ENCODE measurements around the gene MCRIP2. TPM values are rescaled to one million over a fixed set of nuclear protein-coding genes. Genes with fewer than 3 reads are reported as not detected.

The MCRIP2 gene
- total RNA-seq, 1 experiment from 2014 or later: 83.1 TPM

DNA sequence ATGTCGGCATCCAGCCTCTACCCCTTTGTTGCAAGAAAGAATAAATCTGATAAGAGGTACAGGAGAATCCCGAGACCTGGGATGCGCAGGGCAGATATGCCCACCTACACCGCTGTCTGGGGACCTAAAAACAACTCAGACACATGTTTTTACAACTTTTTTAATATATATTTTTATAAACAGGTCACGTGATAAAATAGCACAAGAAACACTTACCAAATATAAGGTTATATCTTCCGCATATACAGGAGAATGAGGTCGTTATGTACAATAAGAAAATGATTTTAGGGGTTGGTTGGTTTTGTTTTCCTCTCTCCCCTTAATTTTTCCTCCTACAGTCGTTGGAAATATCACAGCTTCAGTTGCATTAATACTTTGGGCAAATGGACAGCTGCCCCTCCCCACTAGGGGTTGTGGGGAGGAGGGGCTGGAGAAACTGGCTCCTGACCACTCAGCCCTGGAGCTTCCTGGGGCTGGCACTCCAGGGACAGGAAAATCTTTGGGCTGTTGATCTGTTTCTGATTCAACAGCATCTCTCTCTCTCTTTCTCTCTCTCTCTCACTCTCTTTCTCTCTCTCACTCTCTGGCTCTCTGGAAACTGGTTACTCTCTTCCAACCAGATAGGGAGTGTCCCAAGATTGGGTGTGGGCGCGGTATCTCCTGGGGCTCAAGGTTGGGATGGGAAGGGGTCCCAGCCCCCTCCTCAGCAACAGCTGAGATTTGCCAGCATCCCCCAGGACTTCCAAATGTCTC lies 50.9 kb downstream of the MCRIP2 start:
- Histone ChIP-seq H3K36me3 (replicated peaks; ENCODE audit: control insufficient read depth, insufficient read depth, low read length) (no peaks in the 10 kb centered on the region), H3K27me3 (ENCODE audit: control insufficient read depth, insufficient read depth, low read length) (peaks cover 53% of the 10 kb centered on the region), H3K4me3 (ENCODE audit: insufficient read depth, low read depth, low read length) (no peak overlapping the region)
- DNase-seq: peak; percentile 58

DNA sequence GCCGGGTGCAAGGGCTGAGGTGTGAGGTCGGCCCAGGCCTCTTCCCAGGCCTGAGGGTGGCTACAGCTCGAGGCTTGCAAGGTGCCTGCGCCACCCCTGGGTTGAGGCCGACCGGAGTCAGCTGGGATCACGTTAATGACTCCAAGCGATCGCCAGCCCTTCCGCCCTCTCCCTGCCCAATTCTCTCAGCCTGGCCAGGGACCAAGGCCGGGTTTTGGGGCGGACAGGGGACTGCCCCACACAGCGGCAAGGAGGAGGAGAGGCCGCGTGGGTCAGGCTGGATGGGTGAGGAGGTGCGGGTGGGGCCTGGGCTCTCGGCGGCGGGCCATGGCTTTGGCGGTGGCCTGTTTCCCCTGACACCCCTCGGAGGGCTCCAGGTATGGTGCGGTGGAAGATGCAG lies 51.7 kb downstream of the MCRIP2 start:
- no peak for DNase-seq
- H3K36me3 ChIP-seq (replicated peaks; ENCODE audit: control insufficient read depth, insufficient read depth, low read length): no peaks in the 10 kb centered on the region
- peaks cover 56% of the 10 kb centered on the region for H3K27me3 ChIP-seq (ENCODE audit: control insufficient read depth, insufficient read depth, low read length)
- H3K4me3 ChIP-seq (ENCODE audit: insufficient read depth, low read depth, low read length): peak overlapping the region; percentile 53; the same call in 1 of the 2 replicates

DNA sequence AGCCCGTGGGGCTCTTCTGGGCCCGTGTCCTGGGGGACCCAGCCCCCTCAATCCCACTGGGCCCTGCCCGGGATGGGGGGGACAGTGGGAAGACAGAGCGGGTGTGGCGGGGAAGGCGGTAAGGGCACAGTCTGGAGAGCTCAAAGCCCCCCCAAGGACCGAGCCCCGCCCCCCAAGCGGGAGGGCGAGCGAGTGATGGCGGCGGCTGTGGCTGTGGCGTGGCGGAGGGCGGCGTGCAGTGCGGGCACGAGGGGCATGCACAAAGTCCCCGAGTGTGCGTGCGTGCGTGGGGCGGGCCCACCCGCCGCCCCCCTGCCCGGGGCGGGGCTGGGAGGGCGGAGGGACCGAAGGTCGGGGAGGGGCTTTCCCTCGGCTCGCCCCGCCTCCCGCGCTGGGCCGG lies 52.1 kb downstream of the MCRIP2 start:
- peak overlapping the region; percentile 53 for H3K4me3 ChIP-seq (ENCODE audit: insufficient read depth, low read depth, low read length)
- no peaks in the 10 kb centered on the region for H3K36me3 ChIP-seq (replicated peaks; ENCODE audit: control insufficient read depth, insufficient read depth, low read length)
- H3K27me3 ChIP-seq (ENCODE audit: control insufficient read depth, insufficient read depth, low read length): peaks cover 57% of the 10 kb centered on the region
- peak; percentile 84 for DNase-seq

DNA sequence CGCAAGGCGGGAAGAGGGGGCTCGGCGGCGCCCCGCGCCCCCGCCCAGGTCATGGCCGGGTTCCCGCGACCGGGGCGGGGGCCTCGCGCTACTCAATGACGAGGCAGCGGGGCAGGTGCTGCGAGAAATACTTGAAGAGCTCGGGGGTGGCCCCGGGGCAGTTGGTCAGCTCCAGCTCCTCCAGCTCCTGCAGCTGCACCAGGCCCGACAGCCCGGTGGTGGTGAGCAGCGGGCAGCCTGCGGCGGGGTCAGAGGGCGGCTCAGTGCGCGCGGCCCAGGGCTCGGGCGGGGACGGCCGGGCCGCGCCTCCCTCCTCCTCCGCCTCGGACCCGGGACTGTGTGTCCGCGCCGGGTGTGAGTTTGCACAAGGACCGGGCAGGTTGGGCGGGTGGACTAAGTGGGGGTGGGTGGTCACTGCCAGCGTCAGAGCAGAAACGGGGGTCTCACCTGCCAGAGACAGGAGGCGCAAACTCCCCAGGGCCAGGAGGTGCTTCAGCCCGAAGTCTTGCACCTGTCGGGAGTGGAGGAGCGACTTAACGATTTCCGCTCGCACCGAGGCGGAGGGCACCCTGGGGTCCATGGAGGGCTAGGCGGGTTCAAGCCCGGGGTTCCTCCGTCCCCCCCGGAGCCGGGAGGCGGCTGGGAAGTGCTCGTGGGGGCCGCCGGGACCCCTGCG lies 52.7 kb downstream of the MCRIP2 start:
- Histone ChIP-seq H3K4me3 (ENCODE audit: insufficient read depth, low read depth, low read length) (peak overlapping the region; percentile 53), H3K36me3 (replicated peaks; ENCODE audit: control insufficient read depth, insufficient read depth, low read length) (no peaks in the 10 kb centered on the region), H3K27me3 (ENCODE audit: control insufficient read depth, insufficient read depth, low read length) (peaks cover 62% of the 10 kb centered on the region)
- peak; percentile 90 for DNase-seq

DNA sequence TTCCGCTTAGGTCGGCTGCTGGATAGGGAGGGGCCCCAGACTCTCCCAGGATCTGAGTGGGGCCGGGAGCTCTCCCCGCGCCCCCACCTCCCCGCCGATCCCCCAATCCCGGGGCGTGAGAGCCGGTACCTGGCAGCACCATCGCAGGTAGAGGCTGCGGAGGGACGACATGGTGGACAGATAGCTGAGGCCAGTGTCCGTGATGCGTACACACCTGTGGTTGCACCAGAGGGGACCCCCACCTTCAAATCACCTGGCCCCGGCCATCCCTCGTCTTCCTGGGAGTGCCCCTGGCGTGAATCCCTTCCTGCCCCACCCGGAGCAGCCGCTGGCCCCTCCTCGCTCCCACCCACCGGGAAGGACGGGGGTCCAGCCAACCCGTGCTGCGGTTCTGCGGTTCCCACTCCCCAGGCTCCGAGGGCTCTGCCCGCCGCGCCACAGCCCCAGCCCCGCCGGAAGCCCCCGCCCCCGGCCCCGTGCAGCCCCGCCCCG lies 53.3 kb downstream of the MCRIP2 start:
- H3K36me3 ChIP-seq (replicated peaks; ENCODE audit: control insufficient read depth, insufficient read depth, low read length): no peaks in the 10 kb centered on the region
- H3K4me3 ChIP-seq (ENCODE audit: insufficient read depth, low read depth, low read length): peak overlapping the region; percentile 53
- DNase-seq: peak; percentile 98
- H3K27me3 ChIP-seq (ENCODE audit: control insufficient read depth, insufficient read depth, low read length): peaks cover 67% of the 10 kb centered on the region

DNA sequence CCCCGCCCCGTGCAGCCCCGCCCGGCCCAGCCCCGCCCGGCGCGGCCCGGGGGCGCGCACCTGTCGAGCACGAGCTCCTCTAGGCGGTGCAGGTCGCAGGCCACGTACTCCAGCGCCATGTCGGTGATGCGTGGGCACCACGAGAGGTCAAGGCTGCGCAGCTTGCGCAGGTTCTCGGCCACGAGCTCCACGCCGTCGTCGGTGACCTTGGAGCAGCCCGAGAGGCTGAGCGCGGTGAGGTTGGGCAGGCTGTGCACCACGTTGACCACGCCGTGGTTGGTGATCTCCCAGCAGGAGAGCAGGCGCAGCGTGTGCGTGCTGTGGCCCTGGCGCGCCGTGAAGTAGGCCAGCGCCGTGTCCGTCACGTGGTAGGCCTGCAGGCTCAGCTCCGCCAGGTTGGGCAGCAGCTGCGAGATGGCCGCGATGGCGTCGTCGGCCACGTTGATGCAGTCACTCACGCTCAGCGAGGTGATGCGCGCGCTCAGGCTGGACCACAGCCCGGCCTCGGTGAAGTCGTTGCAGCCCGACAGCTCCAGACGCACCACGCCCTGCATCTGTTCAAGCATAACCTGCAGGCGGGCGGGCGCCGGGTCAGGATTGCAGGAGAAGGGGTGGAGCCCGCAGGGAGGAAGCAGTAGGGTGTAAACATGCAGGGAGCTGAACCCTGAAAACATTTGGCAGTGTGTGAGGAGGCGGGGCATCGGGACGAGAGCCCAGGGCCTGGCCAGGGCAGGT lies 53.9 kb downstream of the MCRIP2 start:
- H3K4me3 ChIP-seq (ENCODE audit: insufficient read depth, low read depth, low read length): peak overlapping the region; percentile 75
- H3K36me3 ChIP-seq (replicated peaks; ENCODE audit: control insufficient read depth, insufficient read depth, low read length): no peaks in the 10 kb centered on the region
- H3K27me3 ChIP-seq (ENCODE audit: control insufficient read depth, insufficient read depth, low read length): peaks cover 73% of the 10 kb centered on the region
- peak; percentile 84 for DNase-seq

Other genes starting within 250 kb of the MCRIP2 start
- 400 and 507 TPM in 2 replicates for gene NME4, start 244.6 kb upstream of the MCRIP2 start, total RNA-seq (2014; rRNA removed; shearing (Covaris generic))
- gene DECR2, start 239.9 kb upstream of the MCRIP2 start, total RNA-seq (2014; rRNA removed; shearing (Covaris generic)): 20.1 and 21.4 TPM in 2 replicates
- 25.2 and 27.9 TPM in 2 replicates for gene RAB11FIP3, start 216.2 kb upstream of the MCRIP2 start, total RNA-seq (2014; rRNA removed; shearing (Covaris generic))
- gene CAPN15, start 114.1 kb upstream of the MCRIP2 start, total RNA-seq (2014; rRNA removed; shearing (Covaris generic)): 80.6 and 87.5 TPM in 2 replicates
- gene PRR35, start 81.4 kb upstream of the MCRIP2 start, total RNA-seq (2014; rRNA removed; shearing (Covaris generic)): 0.28 and 0.85 TPM in 2 replicates
- 1.1 TPM in 2 replicates for gene NHLRC4, start 74.8 kb upstream of the MCRIP2 start, total RNA-seq (2014; rRNA removed; shearing (Covaris generic))
- gene PIGQ, start 71.9 kb upstream of the MCRIP2 start, total RNA-seq (2014; rRNA removed; shearing (Covaris generic)): 42.2 and 44.6 TPM in 2 replicates
- gene RAB40C, start 51.8 kb upstream of the MCRIP2 start, total RNA-seq (2014; rRNA removed; shearing (Covaris generic)): 26.3 and 26.4 TPM in 2 replicates
- 4.5 and 5.5 TPM in 2 replicates for gene WFIKKN1, start 10.8 kb upstream of the MCRIP2 start, total RNA-seq (2014; rRNA removed; shearing (Covaris generic))
- 129 and 135 TPM in 2 replicates for gene METTL26, start 5.5 kb upstream of the MCRIP2 start, total RNA-seq (2014; rRNA removed; shearing (Covaris generic))
- gene WDR90, start 7.5 kb downstream of the MCRIP2 start, total RNA-seq (2014; rRNA removed; shearing (Covaris generic)): 35.3 and 38.3 TPM in 2 replicates
- 164 and 174 TPM in 2 replicates for gene RHOT2, start 26.3 kb downstream of the MCRIP2 start, total RNA-seq (2014; rRNA removed; shearing (Covaris generic))
- 3.1 and 5.9 TPM in 2 replicates for gene RHBDL1, start 33.8 kb downstream of the MCRIP2 start, total RNA-seq (2014; rRNA removed; shearing (Covaris generic))
- 85.3 and 115 TPM in 2 replicates for gene STUB1, start 38.6 kb downstream of the MCRIP2 start, total RNA-seq (2014; rRNA removed; shearing (Covaris generic))
- 63.8 and 88.2 TPM in 2 replicates for gene JMJD8, start 42.5 kb downstream of the MCRIP2 start, total RNA-seq (2014; rRNA removed; shearing (Covaris generic))
- gene WDR24, start 48.6 kb downstream of the MCRIP2 start, total RNA-seq (2014; rRNA removed; shearing (Covaris generic)): 18.3 and 18.9 TPM in 2 replicates
- 2.8 and 7.1 TPM in 2 replicates for gene FBXL16, start 64.0 kb downstream of the MCRIP2 start, total RNA-seq (2014; rRNA removed; shearing (Covaris generic))
- gene METRN, start 73.3 kb downstream of the MCRIP2 start, total RNA-seq (2014; rRNA removed; shearing (Covaris generic)): 49.6 and 64.2 TPM in 2 replicates
- 22.6 and 29.8 TPM in 2 replicates for gene ANTKMT, start 79.3 kb downstream of the MCRIP2 start, total RNA-seq (2014; rRNA removed; shearing (Covaris generic))
- gene CCDC78, start 84.6 kb downstream of the MCRIP2 start, total RNA-seq (2014; rRNA removed; shearing (Covaris generic)): 11.3 and 21.0 TPM in 2 replicates
- gene HAGHL, start 85.3 kb downstream of the MCRIP2 start, total RNA-seq (2014; rRNA removed; shearing (Covaris generic)): 26.6 and 33.1 TPM in 2 replicates
- 42.6 and 46.1 TPM in 2 replicates for gene CIAO3, start 99.2 kb downstream of the MCRIP2 start, total RNA-seq (2014; rRNA removed; shearing (Covaris generic))
- gene MSLN, start 118.9 kb downstream of the MCRIP2 start, total RNA-seq (2014; rRNA removed; shearing (Covaris generic)): 0.15 TPM in 1 of 2 replicates, not detected in the other
- 58.7 and 63.4 TPM in 2 replicates for gene RPUSD1, start 146.6 kb downstream of the MCRIP2 start, total RNA-seq (2014; rRNA removed; shearing (Covaris generic))
- 65.9 and 80.8 TPM in 2 replicates for gene CHTF18, start 146.8 kb downstream of the MCRIP2 start, total RNA-seq (2014; rRNA removed; shearing (Covaris generic))
- not detected in 2 replicates for gene GNG13, start 158.9 kb downstream of the MCRIP2 start, total RNA-seq (2014; rRNA removed; shearing (Covaris generic))

All from H7 (cell line).